NCI-H1417 treated with DMSO at 0.1 percent for 48 hours (cell line): ENCODE results near the gene NF1.
"Not testable (repeated sequence)": the region's sequence is repeated elsewhere in the genome, so short reads cannot be mapped to it uniquely, and the experiment has no call there.

ENCODE experiments used
- DNase-seq: peaks from one replicate; lab custom pipeline; 2025; lab: John Stamatoyannopoulos, UW

The NF1 gene

GRCh38 chr17:31295489-31295871, 200.7 kb downstream of the NF1 start:
- no peak for DNase-seq

- no peak for DNase-seq
Observed at GRCh38 chr17:31296142-31296541, 201.4 kb downstream of the NF1 start.

- DNase-seq = no peak
Observed at GRCh38 chr17:31297090-31297489, 202.3 kb downstream of the NF1 start, which contains the start of gene OMG. TSS of gene OMG (minus strand) at chr17:31297239. CDS start at chr17:31296331, 908 bp downstream.

GRCh38 chr17:31299624-31300023, 204.8 kb downstream of the NF1 start:
- no peak for DNase-seq

- no peak for DNase-seq
Observed at GRCh38 chr17:31307640-31308039, 212.9 kb downstream of the NF1 start.

- DNase-seq = no peak
Observed at GRCh38 chr17:31308372-31309334, 213.9 kb downstream of the NF1 start.

GRCh38 chr17:31309556-31309955, 214.8 kb downstream of the NF1 start:
- no peak for DNase-seq

- DNase-seq = no peak
Observed at GRCh38 chr17:31310260-31310659, 215.5 kb downstream of the NF1 start.

GRCh38 chr17:31310886-31311285, 216.1 kb downstream of the NF1 start:
- no peak for DNase-seq

- no peak for DNase-seq
Observed at GRCh38 chr17:31311526-31311925, 216.7 kb downstream of the NF1 start.

- DNase-seq = not testable (repeated sequence)
Observed at GRCh38 chr17:31312223-31312622, 217.4 kb downstream of the NF1 start.

- no peak for DNase-seq
Observed at GRCh38 chr17:31313982-31314781, 219.4 kb downstream of the NF1 start, which contains the start of gene EVI2B. TSS of gene EVI2B (minus strand) at chr17:31314054. CDS start at chr17:31305609, 8,445 bp downstream.

- DNase-seq = no peak
Observed at GRCh38 chr17:31314782-31315100, 220.0 kb downstream of the NF1 start.

GRCh38 chr17:31318298-31318801, 223.6 kb downstream of the NF1 start:
- DNase-seq = no peak

GRCh38 chr17:31318851-31319661, 224.3 kb downstream of the NF1 start:
- no peak for DNase-seq

GRCh38 chr17:31320241-31320640, 225.5 kb downstream of the NF1 start:
- DNase-seq = no peak

GRCh38 chr17:31320791-31321190, 226.0 kb downstream of the NF1 start:
- DNase-seq = no peak

- DNase-seq = no peak
Observed at GRCh38 chr17:31321481-31321880, 226.7 kb downstream of the NF1 start, which contains the start of gene EVI2A. TSS of gene EVI2A (minus strand) at chr17:31321622. CDS start at chr17:31319013, 2,609 bp downstream.

- DNase-seq = no peak
Observed at GRCh38 chr17:31321966-31322365, 227.2 kb downstream of the NF1 start.

GRCh38 chr17:31323551-31323950, 228.8 kb downstream of the NF1 start:
- no peak for DNase-seq

GRCh38 chr17:31327534-31328159, 232.9 kb downstream of the NF1 start:
- DNase-seq = no peak
